H9 (cell line): ENCODE measurements around the gene DPY19L3. TPM values are rescaled to one million over a fixed set of nuclear protein-coding genes. Genes with fewer than 3 reads are reported as not detected.

Experiments used
- DNase-seq: peaks from one replicate; pipeline ENCODE4 v3.0.0-alpha.2; 2017
- H2AFZ ChIP-seq: one replicate; pipeline ENCODE4 v1.6.1; 2013; ENCODE audit warnings: mild to moderate bottlenecking, low read length, control low read depth, moderate library complexity
- H2AK5ac ChIP-seq: 2 replicates; pipeline ENCODE4 v1.6.1; 2013; ENCODE audit warnings: low read length, control low read depth, mixed read lengths; ENCODE audit not compliant: insufficient read length
- H2BK120ac ChIP-seq: one replicate; pipeline ENCODE4 v1.6.1; 2013; ENCODE audit warnings: low read depth, mild to moderate bottlenecking, low read length, control low read depth, inconsistent platforms; ENCODE audit not compliant: poor library complexity, severe bottlenecking
- H2BK12ac ChIP-seq: 2 replicates; pipeline ENCODE4 v1.6.1; 2013; ENCODE audit warnings: low read length, control low read depth, mixed read lengths, low read depth; ENCODE audit not compliant: insufficient read length
- H2BK15ac ChIP-seq: 2 replicates; pipeline ENCODE4 v1.6.1; 2013; ENCODE audit warnings: low read depth, low read length, control low read depth
- H2BK20ac ChIP-seq: one replicate; pipeline ENCODE4 v1.6.1; 2013; ENCODE audit warnings: low read depth, mild to moderate bottlenecking, low read length, control low read depth, inconsistent platforms; ENCODE audit not compliant: poor library complexity, severe bottlenecking
- H2BK5ac ChIP-seq: 2 replicates; pipeline ENCODE4 v1.6.1; 2013; ENCODE audit warnings: low read length, control low read depth, mixed read lengths; ENCODE audit not compliant: insufficient read length
- H3K14ac ChIP-seq: 2 replicates; pipeline ENCODE4 v1.6.1; 2013; ENCODE audit warnings: low read length, control low read depth; ENCODE audit not compliant: insufficient read depth
- H3K18ac ChIP-seq: 2 replicates; pipeline ENCODE4 v1.6.1; 2013; ENCODE audit warnings: low read depth, mild to moderate bottlenecking, mixed read lengths, low read length, control low read depth; ENCODE audit not compliant: insufficient read length
- H3K23ac ChIP-seq: 2 replicates; pipeline ENCODE4 v1.6.1; 2013; ENCODE audit warnings: low read length, control low read depth, mixed read lengths, low read depth; ENCODE audit not compliant: insufficient read length
- H3K23me2 ChIP-seq: 2 replicates; pipeline ENCODE4 v1.6.1; 2013; ENCODE audit warnings: low read depth, mild to moderate bottlenecking, mixed read lengths, low read length, control low read depth; ENCODE audit not compliant: insufficient read length, poor library complexity, severe bottlenecking
- H3K27ac ChIP-seq: 2 replicates; pipeline ENCODE4 v1.5.1; 2013; ENCODE audit warnings: low read length, control low read depth, mixed read lengths, low read depth; ENCODE audit not compliant: insufficient read length
- H3K27me3 ChIP-seq: 2 replicates; pipeline ENCODE4 v1.6.1; 2013; ENCODE audit warnings: low read length, control low read depth, inconsistent platforms; ENCODE audit not compliant: insufficient read depth
- H3K4ac ChIP-seq: 2 replicates; pipeline ENCODE4 v1.6.1; 2013; ENCODE audit warnings: low read depth, mild to moderate bottlenecking, control low read depth, inconsistent platforms, low read length, moderate library complexity
- H3K4me1 ChIP-seq: 2 replicates; pipeline ENCODE4 v1.6.1; 2013; ENCODE audit warnings: low read length, control low read depth, inconsistent platforms; ENCODE audit not compliant: insufficient read depth
- H3K4me2 ChIP-seq: 2 replicates; pipeline ENCODE4 v1.6.1; 2013; ENCODE audit warnings: low read length, control low read depth, mixed read lengths; ENCODE audit not compliant: insufficient read length, insufficient read depth
- H3K56ac ChIP-seq: 2 replicates; pipeline ENCODE4 v1.6.1; 2013; ENCODE audit warnings: low read depth, mild to moderate bottlenecking, mixed read lengths, low read length, control low read depth; ENCODE audit not compliant: insufficient read length
- H3K79me1 ChIP-seq: 2 replicates; pipeline ENCODE4 v1.6.1; 2013; ENCODE audit warnings: low read depth, mild to moderate bottlenecking, moderate library complexity, low read length, control low read depth, inconsistent platforms; ENCODE audit not compliant: insufficient read depth, poor library complexity, severe bottlenecking
- H3K79me2 ChIP-seq: 2 replicates; pipeline ENCODE4 v1.6.1; 2013; ENCODE audit warnings: low read length, control low read depth, inconsistent platforms; ENCODE audit not compliant: insufficient read depth
- H3K9ac ChIP-seq: 2 replicates; pipeline ENCODE4 v1.6.1; 2013; ENCODE audit warnings: low read length, control low read depth, mixed read lengths; ENCODE audit not compliant: insufficient read length; ENCODE audit errors: extremely low read depth
- H3K9me3 ChIP-seq: one replicate; pipeline ENCODE4 v1.6.1; 2013; ENCODE audit warnings: low read depth, low read length, inconsistent platforms; ENCODE audit not compliant: control insufficient read depth
- H3T11ph ChIP-seq: one replicate; pipeline ENCODE4 v1.6.1; 2013; ENCODE audit warnings: mild to moderate bottlenecking, low read length, control low read depth, inconsistent platforms
- H4K20me1 ChIP-seq: one replicate; pipeline ENCODE4 v1.6.1; 2013; ENCODE audit not compliant: control insufficient read depth, insufficient read length, insufficient read depth
- H4K5ac ChIP-seq: 2 replicates; pipeline ENCODE4 v1.6.1; 2013; ENCODE audit warnings: low read depth, mild to moderate bottlenecking, mixed read lengths, low read length, control low read depth; ENCODE audit not compliant: insufficient read length
- H4K8ac ChIP-seq: replicated peaks from 2 replicates; pipeline ENCODE4 v1.6.1; 2013; ENCODE audit warnings: low read length, control low read depth, mixed read lengths, low read depth; ENCODE audit not compliant: insufficient read length
- H4K91ac ChIP-seq: 2 replicates; pipeline ENCODE4 v1.6.1; 2013; ENCODE audit warnings: low read depth, mild to moderate bottlenecking, moderate library complexity, mixed read lengths, low read length, control low read depth; ENCODE audit not compliant: insufficient read length
- H3K27ac Mint-ChIP-seq, 3 experiments: 2 replicates in 2 of 3; 3 replicates in 1 of 3; pipeline ENCODE4 v1.8.0; 2020 to 2021; ENCODE audit warnings: mixed read lengths in 3 of 3, mild to moderate bottlenecking in 1 of 3, moderate library complexity in 1 of 3
- H3K27me3 Mint-ChIP-seq: 2 replicates; pipeline ENCODE4 v1.8.0; 2021; ENCODE audit warnings: low read depth, mild to moderate bottlenecking, moderate library complexity, mixed read lengths
- H3K36me3 Mint-ChIP-seq, 3 experiments: 2 replicates in 2 of 3; 3 replicates in 1 of 3; pipeline ENCODE4 v1.8.0; 2020 to 2021; ENCODE audit warnings: low read depth in 3 of 3, mixed read lengths in 3 of 3; ENCODE audit not compliant: insufficient read depth in 1 of 3
- H3K4me1 Mint-ChIP-seq, 2 experiments: 2 replicates each; pipeline ENCODE4 v1.8.0; 2020; ENCODE audit warnings: mixed read lengths in 2 of 2
- H3K4me3 Mint-ChIP-seq, 2 experiments: 2 replicates in 1 of 2; 3 replicates in 1 of 2; pipeline ENCODE4 v1.8.0; 2020 to 2021; ENCODE audit warnings: mild to moderate bottlenecking in 2 of 2, mixed read lengths in 2 of 2, moderate library complexity in 1 of 2
- H3K9me3 Mint-ChIP-seq, 2 experiments: 2 replicates in 1 of 2; 3 replicates in 1 of 2; pipeline ENCODE4 v1.8.0; 2020; ENCODE audit warnings: mild to moderate bottlenecking in 2 of 2, mixed read lengths in 2 of 2, moderate library complexity in 1 of 2
- WGBS: extraction: QIAGEN DNeasy Blood & Tissue Kit; methylation state at CpG from one replicate; pipeline ENCODE4 v1.1.7; 2013; ENCODE audit warnings: missing lambda C conversion rate, low lambda C conversion rate, mixed read lengths; ENCODE audit not compliant: insufficient read length; ENCODE audit errors: extremely low coverage; 5-methylcytosine and 5-hydroxymethylcytosine counted together
- total RNA-seq: library from RNA; stranded (reverse); gene quantifications from 2 replicates; pipeline ENCODE4 v1.2.1, GENCODE V29; 2021
- TF ChIP-seq, protein P1 (sequence below): fragments of 200-600 bp; sonication (generic); conservative IDR thresholded peaks from 3 replicates; pipeline ENCODE4 v1.8.0; 2021; ENCODE audit warnings: antibody characterized with exemption, mild to moderate bottlenecking

The DPY19L3 gene
- total RNA-seq, 1 experiment from 2014 or later, result 54.5 TPM

DNA sequence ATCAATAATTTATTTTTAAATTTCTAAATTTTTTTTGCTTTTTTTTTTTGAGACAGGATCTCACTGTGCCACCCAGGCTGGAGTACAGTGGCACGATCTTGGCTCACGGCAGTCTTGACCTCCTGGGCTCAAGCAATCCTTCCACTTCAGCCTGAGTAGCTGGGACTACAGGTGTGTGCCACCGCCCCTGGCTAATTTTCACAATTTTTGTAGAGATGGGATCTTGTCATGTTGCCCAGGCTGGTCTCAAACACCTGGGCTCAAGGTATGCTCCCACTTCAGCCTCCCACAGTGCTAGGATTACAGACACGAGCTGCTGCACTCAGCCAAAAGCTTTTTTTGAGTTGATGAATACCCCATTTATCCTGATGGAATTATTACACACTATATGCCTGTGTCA is 50.8 kb downstream of the DPY19L3 start:
- H3K79me1 ChIP-seq, result no peaks in the 10 kb centered on the region
- no peak overlapping the region for H2BK5ac ChIP-seq
- no peak overlapping the region for H3K4me3 Mint-ChIP-seq
- H4K91ac ChIP-seq, result no peak overlapping the region
- no peaks in the 10 kb centered on the region for H3K27me3 Mint-ChIP-seq
- TF ChIP-seq, protein P1, sequence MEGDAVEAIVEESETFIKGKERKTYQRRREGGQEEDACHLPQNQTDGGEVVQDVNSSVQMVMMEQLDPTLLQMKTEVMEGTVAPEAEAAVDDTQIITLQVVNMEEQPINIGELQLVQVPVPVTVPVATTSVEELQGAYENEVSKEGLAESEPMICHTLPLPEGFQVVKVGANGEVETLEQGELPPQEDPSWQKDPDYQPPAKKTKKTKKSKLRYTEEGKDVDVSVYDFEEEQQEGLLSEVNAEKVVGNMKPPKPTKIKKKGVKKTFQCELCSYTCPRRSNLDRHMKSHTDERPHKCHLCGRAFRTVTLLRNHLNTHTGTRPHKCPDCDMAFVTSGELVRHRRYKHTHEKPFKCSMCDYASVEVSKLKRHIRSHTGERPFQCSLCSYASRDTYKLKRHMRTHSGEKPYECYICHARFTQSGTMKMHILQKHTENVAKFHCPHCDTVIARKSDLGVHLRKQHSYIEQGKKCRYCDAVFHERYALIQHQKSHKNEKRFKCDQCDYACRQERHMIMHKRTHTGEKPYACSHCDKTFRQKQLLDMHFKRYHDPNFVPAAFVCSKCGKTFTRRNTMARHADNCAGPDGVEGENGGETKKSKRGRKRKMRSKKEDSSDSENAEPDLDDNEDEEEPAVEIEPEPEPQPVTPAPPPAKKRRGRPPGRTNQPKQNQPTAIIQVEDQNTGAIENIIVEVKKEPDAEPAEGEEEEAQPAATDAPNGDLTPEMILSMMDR, result no peak
- no peaks in the 10 kb centered on the region for H3K9me3 ChIP-seq
- no peak overlapping the region for H3T11ph ChIP-seq
- no peak overlapping the region for H3K9ac ChIP-seq
- H3K23ac ChIP-seq, result no peak overlapping the region
- H3K4me2 ChIP-seq, result no peak overlapping the region
- H2AK5ac ChIP-seq, result no peak overlapping the region
- no peak overlapping the region for H3K4ac ChIP-seq
- H4K20me1 ChIP-seq, result no peaks in the 10 kb centered on the region
- no peak overlapping the region for H3K14ac ChIP-seq
- no peak overlapping the region for H2BK15ac ChIP-seq
- no peaks in the 10 kb centered on the region for H3K27me3 ChIP-seq
- no peak overlapping the region for H3K27ac Mint-ChIP-seq
- H3K23me2 ChIP-seq, result no peaks in the 10 kb centered on the region
- DNase-seq, result no peak
- no CpG with 5 or more reads among the region's 4 CpGs for WGBS
- H3K79me2 ChIP-seq, result no peaks in the 10 kb centered on the region
- H3K18ac ChIP-seq, result no peak overlapping the region
- H3K56ac ChIP-seq, result no peak overlapping the region
- H3K4me1 Mint-ChIP-seq, result no peaks in the 10 kb centered on the region
- no peak overlapping the region for H2BK12ac ChIP-seq
- H2AFZ ChIP-seq, result no peak overlapping the region
- no peak overlapping the region for H3K27ac ChIP-seq
- H2BK120ac ChIP-seq, result no peak overlapping the region
- peaks cover 11 to 58% (median 50%) of the 10 kb centered on the region in 3 experiments; a peak in 6 of 7 replicates for H3K36me3 Mint-ChIP-seq
- H3K4me1 ChIP-seq, result no peaks in the 10 kb centered on the region
- H3K9me3 Mint-ChIP-seq, result no peaks in the 10 kb centered on the region
- H4K5ac ChIP-seq, result no peak overlapping the region
- no peak overlapping the region for H4K8ac ChIP-seq
- no peak overlapping the region for H2BK20ac ChIP-seq
